Fibroblast of pulmonary artery (primary cell): ENCODE measurements around the gene LCN2.

Experiments
- DNase-seq: peaks from one replicate; pipeline ENCODE4 v3.0.0-alpha.2; 2010; ENCODE audit warnings: low read depth
- H3K4me3 ChIP-seq: replicated peaks from 2 replicates; pipeline ENCODE4 v1.5.1; 2011; ENCODE audit warnings: low read depth, mild to moderate bottlenecking, control low read depth, low read length, moderate library complexity
- CTCF ChIP-seq: IDR thresholded peaks from 2 replicates; pipeline ENCODE4 v1.5.1; 2011; ENCODE audit warnings: mild to moderate bottlenecking, control low read depth, low read length, inconsistent platforms; ENCODE audit errors: missing control alignments

The LCN2 gene

GRCh38 chr9:128153060-128153946 lies 4.0 kb downstream of the LCN2 start:
- DNase-seq = no peak
- no peak overlapping the region for H3K4me3 ChIP-seq
- TF ChIP-seq CTCF = no peak

GRCh38 chr9:128153947-128154695 lies 4.9 kb downstream of the LCN2 start:
- no peak for DNase-seq
- H3K4me3 ChIP-seq = no peak overlapping the region
- TF ChIP-seq CTCF = no peak

DNA sequence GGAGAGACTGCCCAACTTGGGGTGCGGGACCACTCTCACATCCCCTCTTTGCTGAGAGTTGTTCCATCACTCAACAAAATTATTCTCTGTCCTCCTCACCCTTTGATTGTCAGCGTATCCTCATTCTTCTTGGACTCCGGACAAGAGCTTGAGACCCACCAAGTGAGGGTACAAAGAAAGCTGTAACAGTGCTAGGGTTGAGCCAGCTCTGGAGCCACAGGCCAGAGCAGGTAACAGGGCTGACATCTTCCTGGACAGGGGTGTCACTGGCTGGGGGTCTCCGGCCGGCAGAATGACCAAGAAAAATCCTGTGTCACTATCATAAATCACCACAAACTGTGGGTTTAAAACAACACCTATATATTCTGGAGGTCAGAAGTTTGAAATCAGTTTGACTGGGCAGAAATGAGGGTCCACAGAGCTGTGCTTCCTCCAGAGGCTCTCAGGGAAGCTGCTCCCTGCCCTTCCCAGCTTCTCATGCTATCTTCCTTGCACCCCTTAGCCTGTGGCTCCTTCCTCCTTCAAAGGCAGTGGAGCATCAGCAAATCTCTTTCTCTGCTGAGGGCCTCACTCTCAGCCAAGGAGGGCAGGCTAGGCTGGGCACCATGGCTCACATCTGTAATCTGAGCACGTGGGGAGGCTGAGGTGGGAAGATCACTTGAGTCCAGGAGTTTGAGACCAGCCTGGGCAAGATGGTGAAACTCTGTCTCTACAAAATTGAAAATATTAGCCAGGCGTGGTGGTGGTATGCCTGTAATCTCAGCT lies 6.7 kb downstream of the LCN2 start:
- no peak overlapping the region for H3K4me3 ChIP-seq
- no peak for DNase-seq
- no peak for TF ChIP-seq CTCF

GRCh38 chr9:128159522-128159783 lies 10.2 kb downstream of the LCN2 start:
- peak overlapping the region; percentile 51 for H3K4me3 ChIP-seq
- DNase-seq = no peak
- no peak for TF ChIP-seq CTCF

- no peak for TF ChIP-seq CTCF
- peak within 1 kb of the TSS; percentile 85 for H3K4me3 ChIP-seq
- peak; percentile 91 for DNase-seq
These were observed 10.7 kb downstream of the LCN2 start, which contains the start of gene BBLN for GRCh38 chr9:128159784-128160602. BBLN (plus strand) TSS chr9:128160265; CDS start chr9:128160408, 143 bp downstream.

GRCh38 chr9:128160603-128160987 lies 11.3 kb downstream of the LCN2 start:
- no peak for DNase-seq
- no peak for TF ChIP-seq CTCF

More at GRCh38 chr9:128160603-128160987, 11.3 kb downstream of the LCN2 start:
- H3K4me3 ChIP-seq = peak overlapping the region; percentile 85
